ENCODE measurements around the gene RUSF1.

Gene RUSF1

DNA sequence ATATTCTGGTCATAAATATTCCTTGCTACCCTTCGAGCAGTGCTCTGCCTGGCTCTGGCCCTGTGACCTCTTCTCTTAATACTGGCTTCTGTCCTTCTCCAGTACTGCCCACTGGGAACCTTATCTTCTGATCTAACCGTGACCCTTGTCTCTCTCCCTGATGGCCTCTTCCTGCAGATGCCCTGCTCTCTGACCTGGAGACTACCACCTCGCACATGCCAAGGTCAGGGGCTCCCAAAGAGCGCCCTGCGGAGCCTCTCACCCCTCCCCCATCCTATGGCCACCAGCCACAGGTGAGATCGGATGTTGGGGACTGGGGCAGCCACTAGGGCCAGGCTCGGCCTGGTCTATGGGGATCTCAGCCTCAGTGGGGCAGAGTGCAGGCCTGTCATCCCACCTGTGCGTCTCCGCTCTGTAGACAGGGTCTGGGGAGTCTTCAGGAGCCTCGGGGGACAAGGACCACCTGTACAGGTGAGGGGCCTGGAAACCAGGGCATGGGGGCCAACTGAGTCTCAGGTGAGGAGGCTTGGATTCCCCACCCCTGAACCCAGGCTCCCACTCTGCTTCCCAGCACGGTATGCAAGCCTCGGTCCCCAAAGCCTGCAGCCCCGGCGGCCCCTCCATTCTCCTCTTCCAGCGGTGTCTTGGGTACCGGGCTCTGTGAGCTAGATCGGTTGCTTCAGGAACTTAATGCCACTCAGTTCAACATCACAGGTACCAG, 34.8 kb downstream of the RUSF1 start:
- TF ChIP-seq, protein P1, sequence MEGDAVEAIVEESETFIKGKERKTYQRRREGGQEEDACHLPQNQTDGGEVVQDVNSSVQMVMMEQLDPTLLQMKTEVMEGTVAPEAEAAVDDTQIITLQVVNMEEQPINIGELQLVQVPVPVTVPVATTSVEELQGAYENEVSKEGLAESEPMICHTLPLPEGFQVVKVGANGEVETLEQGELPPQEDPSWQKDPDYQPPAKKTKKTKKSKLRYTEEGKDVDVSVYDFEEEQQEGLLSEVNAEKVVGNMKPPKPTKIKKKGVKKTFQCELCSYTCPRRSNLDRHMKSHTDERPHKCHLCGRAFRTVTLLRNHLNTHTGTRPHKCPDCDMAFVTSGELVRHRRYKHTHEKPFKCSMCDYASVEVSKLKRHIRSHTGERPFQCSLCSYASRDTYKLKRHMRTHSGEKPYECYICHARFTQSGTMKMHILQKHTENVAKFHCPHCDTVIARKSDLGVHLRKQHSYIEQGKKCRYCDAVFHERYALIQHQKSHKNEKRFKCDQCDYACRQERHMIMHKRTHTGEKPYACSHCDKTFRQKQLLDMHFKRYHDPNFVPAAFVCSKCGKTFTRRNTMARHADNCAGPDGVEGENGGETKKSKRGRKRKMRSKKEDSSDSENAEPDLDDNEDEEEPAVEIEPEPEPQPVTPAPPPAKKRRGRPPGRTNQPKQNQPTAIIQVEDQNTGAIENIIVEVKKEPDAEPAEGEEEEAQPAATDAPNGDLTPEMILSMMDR (IDR thresholded peaks at IDR 0.05), result no peak
- no peak for DNase-seq (ENCODE audit: low spot score)
- Histone ChIP-seq H3K4me3 (peak overlapping the region; percentile 80), H3K27ac (peak overlapping the region; percentile 78 to 97)

DNA sequence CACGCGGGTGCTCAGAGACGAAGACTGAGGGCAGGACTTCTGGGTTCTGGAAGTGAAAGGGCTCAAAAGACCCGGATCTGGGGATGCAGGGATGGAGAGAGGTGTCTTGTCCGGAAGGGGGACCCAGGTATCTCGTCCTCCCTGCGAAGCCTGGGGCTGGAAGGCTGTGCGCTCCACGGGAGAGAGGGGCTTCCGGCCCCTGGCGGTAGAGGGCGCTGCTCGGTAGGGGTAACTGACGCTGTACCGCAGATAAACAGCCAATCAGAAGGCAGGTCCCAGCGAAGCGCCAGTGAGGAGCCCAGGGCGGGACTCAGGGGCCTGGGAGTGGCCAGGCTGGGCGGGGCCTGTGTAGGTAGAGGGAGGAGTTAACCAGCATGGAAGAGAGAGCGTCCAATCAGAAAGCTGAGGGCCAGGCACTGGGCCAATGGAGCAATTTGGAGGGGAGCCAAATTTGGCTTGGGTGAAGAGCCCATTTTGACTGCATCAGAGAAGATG, 35.4 kb downstream of the RUSF1 start:
- TF ChIP-seq, protein P1 (IDR thresholded peaks at IDR 0.05), result peak; percentile 73
- Histone ChIP-seq H3K4me3 (peak overlapping the region; percentile 80), H3K27ac (peak overlapping the region; percentile 78 to 97)
- peak; percentile 97 for DNase-seq (ENCODE audit: low spot score)

DNA sequence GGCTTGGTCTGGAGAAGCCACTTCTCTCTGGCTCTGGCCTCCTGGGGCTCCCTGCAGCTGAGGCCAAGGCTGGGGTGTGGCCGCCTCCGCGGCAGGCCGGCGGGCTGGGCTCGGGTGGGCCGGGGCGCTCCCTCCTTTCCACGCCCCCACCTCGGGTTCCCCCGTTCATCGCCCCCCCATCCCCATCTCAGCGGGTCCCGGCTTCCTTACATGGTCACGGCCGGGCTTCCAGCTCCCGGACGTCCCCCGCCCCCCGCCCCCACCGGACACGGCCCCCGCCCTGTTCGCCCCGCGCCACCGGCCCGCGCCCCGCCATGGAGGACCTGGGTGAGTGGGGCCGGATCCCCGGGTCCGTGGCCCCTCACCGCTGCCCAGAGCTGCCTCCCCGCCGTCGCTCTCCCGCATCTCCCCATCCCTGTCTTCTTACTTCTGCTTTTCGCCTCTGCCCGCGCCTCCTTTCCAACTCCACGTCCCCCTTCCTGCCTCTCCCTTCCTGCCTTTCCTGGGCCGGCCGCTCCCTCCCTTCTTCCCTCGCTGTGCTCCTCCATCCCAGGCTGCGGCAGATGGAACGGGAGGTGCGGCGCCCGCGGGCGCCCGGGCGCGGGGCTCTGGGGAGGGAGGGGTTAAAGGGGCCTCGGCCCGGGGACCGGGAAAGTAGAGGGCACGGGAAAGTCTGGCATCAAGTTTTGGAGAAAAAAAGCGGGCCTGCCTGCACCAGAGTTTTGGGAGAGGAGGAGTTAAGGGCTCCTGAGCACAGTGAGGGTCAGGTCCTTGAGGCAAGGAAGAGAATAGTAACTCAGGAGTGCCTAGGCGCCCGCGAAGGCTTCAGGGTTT, 36.1 kb downstream of the RUSF1 start, which contains the start of gene TGFB1I1:
Gene TGFB1I1 (plus strand): TSS at position 278 of the 834 bp plus-strand sequence. CDS start 37 bp downstream, at position 315.
- Histone ChIP-seq H3K27ac (peak within 1 kb of the TSS; percentile 78 to 97), H3K4me3 (peak within 1 kb of the TSS; percentile 80)
- TF ChIP-seq, protein P1 (IDR thresholded peaks at IDR 0.05), result no peak
- DNase-seq (ENCODE audit: low spot score), result peak; percentile 89

DNA sequence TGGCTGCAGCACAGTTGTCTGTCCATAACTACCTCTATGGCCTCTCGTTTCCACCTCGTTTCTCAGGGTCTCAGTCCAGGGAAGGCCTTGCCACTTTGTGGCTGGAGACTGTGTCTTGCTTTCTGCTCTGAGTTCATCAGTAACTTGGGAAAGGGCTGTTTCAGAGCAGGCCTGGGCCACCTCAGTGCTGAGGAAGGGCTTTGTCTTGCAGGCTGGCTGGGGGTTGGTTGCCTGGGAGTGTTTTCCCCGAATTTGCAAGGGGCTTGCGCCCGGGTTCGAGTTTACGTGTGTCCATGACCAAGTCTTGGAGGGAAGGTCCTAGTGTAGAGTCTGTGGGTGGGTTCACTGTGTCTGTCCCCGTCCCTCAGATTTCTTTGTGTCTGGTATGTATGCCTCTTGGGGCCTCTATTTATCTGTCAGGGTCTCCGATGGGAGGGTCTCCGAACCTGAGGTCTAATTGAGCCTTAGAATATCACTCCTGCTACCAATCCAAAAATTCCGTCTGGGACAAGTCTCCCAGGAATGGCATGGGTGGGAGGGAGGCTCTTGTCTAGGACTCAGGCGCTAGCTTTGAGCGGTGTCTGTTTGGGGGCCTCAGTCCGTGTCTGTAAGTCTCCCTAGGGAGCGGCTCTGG, 36.8 kb downstream of the RUSF1 start:
- TF ChIP-seq, protein P1 (IDR thresholded peaks at IDR 0.05), result no peak
- no peak for DNase-seq (ENCODE audit: low spot score)
- peak overlapping the region; percentile 80 for H3K4me3 ChIP-seq
- peak overlapping the region; percentile 78 to 97 for H3K27ac ChIP-seq

DNA sequence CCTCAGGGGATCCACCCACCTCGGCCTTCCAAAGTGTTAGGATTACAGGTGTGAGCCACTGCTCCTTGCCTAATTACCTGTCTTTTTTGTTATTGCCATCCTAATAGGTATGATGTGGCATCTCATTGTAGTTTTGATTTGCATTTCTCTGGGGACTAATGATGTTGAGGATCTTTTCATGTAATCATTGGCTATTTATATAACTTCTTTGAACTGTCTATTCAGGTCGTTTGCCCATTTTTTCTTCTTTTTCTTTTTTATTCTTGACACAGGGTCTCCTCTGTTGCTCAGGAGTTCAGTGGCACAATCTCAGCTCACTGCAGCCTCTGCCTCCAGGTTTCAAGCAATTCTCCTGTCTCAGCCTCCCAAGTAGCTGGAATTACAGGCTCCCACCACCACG, 37.6 kb downstream of the RUSF1 start:
- Histone ChIP-seq H3K4me3 (peak overlapping the region; percentile 80), H3K27ac (peak overlapping the region; percentile 78 to 97)
- no peak for DNase-seq (ENCODE audit: low spot score)
- TF ChIP-seq, protein P1 (IDR thresholded peaks at IDR 0.05), result no peak

DNA sequence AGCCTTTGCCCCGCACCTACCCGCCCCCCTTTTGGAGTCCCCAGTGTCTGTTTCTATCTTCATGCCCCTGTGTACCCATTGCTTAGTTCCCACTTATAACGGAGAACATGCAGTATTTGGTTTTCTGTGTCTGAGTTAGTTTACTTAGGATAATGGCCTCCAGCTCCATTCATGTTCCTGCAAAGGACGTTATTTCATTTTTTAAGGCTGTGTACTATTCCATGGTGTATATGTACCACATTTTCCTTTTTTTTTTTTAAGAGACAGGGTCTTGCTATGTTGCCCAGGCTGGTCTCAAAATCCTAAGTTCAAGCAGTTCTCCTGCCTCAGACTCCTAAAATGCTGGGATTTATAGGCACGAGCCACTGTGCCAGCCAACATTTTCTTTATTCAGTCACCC, 40.3 kb downstream of the RUSF1 start:
- TF ChIP-seq, protein P1 (IDR thresholded peaks at IDR 0.05), result no peak

More for the DNA sequence above, 40.3 kb downstream of the RUSF1 start:
- DNase-seq (ENCODE audit: low spot score), result no peak
- Histone ChIP-seq H3K4me3 (no peak overlapping the region), H3K27ac (no peak overlapping the region)
